ENCODE data around the gene DUSP15. TPM values are rescaled to one million over a fixed set of nuclear protein-coding genes. Genes with fewer than 3 reads are reported as not detected.
A peak's percentile ranks its signal among the peaks of the same experiment; 100 is the strongest.

The DUSP15 gene
- total and polyA plus RNA-seq, 7 donors, result 0.60 to 2.6 (median 1.7) TPM; not detected in 2

DNA sequence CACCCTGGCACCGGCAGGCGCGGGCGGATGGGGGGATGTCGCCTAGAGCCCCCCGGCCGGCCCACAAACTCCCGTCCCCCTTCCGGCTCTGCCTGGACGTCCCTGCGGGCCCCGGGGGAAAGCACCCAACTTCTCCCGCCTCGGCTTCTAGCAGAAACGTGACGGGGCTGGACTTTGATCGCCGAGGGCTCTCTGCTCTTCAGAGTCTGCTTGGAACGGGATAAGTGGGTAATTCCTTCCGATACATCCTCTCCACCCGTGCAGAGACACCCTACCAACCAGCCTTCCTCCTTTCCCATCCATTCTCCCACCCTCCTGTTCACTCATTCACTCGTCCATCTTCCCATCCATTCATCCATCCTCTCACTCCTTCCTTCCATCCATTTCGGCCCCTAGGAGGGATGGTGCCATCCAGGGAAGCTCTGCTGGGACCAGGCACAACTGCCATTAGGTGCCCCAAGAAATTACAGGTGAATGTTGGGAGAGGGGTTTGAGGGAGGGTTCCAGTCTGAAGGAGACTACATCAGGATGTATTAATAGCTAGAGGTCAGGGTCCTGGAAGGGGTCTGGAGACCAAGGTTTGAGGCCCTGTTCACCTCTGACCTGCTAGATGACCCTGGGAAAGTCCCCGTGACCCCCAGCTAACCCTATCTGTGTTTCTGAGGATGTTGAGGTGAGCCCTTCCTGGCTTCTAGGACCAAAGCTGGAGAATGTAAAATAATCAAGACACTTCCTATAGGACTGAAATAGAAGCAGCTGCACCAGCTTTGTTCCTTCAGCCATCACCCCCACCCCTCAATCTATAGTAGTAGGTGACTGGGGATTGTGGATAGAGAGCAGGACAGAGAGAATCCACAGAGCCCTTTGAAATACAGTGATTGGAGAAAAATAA lies 645 bp upstream of the DUSP15 start:
- Histone ChIP-seq H3K9me3 (no peaks in the 10 kb centered on the region), H3K27me3 (peaks cover 4 to 19% (median 14%) of the 10 kb centered on the region in 3 donors), H3K27ac (peak overlapping the region; percentile 41 to 48 (median 43)), H3K36me3 (no peaks in the 10 kb centered on the region), H3K4me3 (peak overlapping the region; percentile 31 to 81 (median 65)), H3K4me1 (peaks cover 0 to 21% (median 17%) of the 10 kb centered on the region in 4 donors)
- intact Hi-C loops (cut with DNase I), result no loop called here
- 7 to 8% methylated on average over 24 of the region's 24 CpGs for WGBS, 2 donors
- TF ChIP-seq EP300 (IDR thresholded peaks at IDR 0.05), result no peak
- no peak for TF ChIP-seq CTCF (IDR thresholded peaks at IDR 0.05)
- TF ChIP-seq POLR2A (IDR thresholded peaks at IDR 0.05), result no peak
- no peak for TF ChIP-seq POLR2AphosphoS5 (IDR thresholded peaks at IDR 0.05)
- no peak for DNase-seq

- no peak for TF ChIP-seq CTCF (IDR thresholded peaks at IDR 0.05)
- no peak for TF ChIP-seq POLR2A (IDR thresholded peaks at IDR 0.05)
- no peak for TF ChIP-seq POLR2AphosphoS5 (IDR thresholded peaks at IDR 0.05)
- TF ChIP-seq EP300 (IDR thresholded peaks at IDR 0.05), result no peak
- Histone ChIP-seq H3K36me3 (no peaks in the 10 kb centered on the region), H3K4me1 (peaks cover 0 to 21% (median 17%) of the 10 kb centered on the region in 4 donors), H3K4me3 (peak overlapping the region; percentile 31 to 81 (median 65)), H3K27me3 (peaks cover 4 to 19% (median 14%) of the 10 kb centered on the region in 3 donors), H3K27ac (peak overlapping the region in 3 of 4 donors; percentile 41 to 48 (median 42)), H3K9me3 (no peaks in the 10 kb centered on the region)
- 10 to 11% methylated on average over 1 of the region's 1 CpG for WGBS, 2 donors
- DNase-seq, result no peak
- intact Hi-C loops (cut with DNase I), result no loop called here
Measured at GRCh38 chr20:31869673-31869941, 720 bp downstream of the DUSP15 start.

- Histone ChIP-seq H3K36me3 (no peaks in the 10 kb centered on the region), H3K9me3 (no peaks in the 10 kb centered on the region), H3K4me3 (peak overlapping the region in 3 of 4 donors; percentile 53 to 81 (median 77)), H3K27me3 (peaks cover 4 to 19% (median 14%) of the 10 kb centered on the region in 3 donors), H3K27ac (no peak overlapping the region), H3K4me1 (peaks cover 0 to 21% (median 17%) of the 10 kb centered on the region in 4 donors)
- DNase-seq, result no peak
- intact Hi-C loops (cut with DNase I), result no loop called here
- no peak for TF ChIP-seq EP300 (IDR thresholded peaks at IDR 0.05)
- TF ChIP-seq POLR2A (IDR thresholded peaks at IDR 0.05), result no peak
- no peak for TF ChIP-seq CTCF (IDR thresholded peaks at IDR 0.05)
- no peak for TF ChIP-seq POLR2AphosphoS5 (IDR thresholded peaks at IDR 0.05)
- 76 to 78% methylated on average over 12 of the region's 12 CpGs for WGBS, 2 donors
Measured at GRCh38 chr20:31868853-31869672, 1.3 kb downstream of the DUSP15 start.

- Histone ChIP-seq H3K4me3 (no peak overlapping the region), H3K36me3 (no peaks in the 10 kb centered on the region), H3K27me3 (peaks cover 4 to 28% (median 20%) of the 10 kb centered on the region in 3 donors), H3K4me1 (peaks cover 0 to 27% (median 22%) of the 10 kb centered on the region in 4 donors), H3K27ac (no peak overlapping the region), H3K9me3 (no peaks in the 10 kb centered on the region)
- no peak for DNase-seq
- 55 to 80% methylated on average over 3 of the region's 3 CpGs for WGBS, 2 donors
- TF ChIP-seq POLR2A (IDR thresholded peaks at IDR 0.05) (no peak), POLR2AphosphoS5 (IDR thresholded peaks at IDR 0.05) (no peak), EP300 (IDR thresholded peaks at IDR 0.05) (no peak), CTCF (IDR thresholded peaks at IDR 0.05) (no peak)
- intact Hi-C loops (cut with DNase I), result no loop called here
Measured at GRCh38 chr20:31866221-31866620, 4.1 kb downstream of the DUSP15 start.

All from sigmoid colon (tissue), 7 donors.